Activated CD4-positive, CD25-positive, alpha-beta regulatory T cell treated with anti-CD3 and anti-CD28 coated beads, Interleukin-2, amount 50 U/mL, for 16 hours (primary cell): Measurements from ENCODE around the gene NHLRC2.

Source experiments
- DNase-seq: peaks from one replicate; pipeline ENCODE4 v3.0.0-alpha.2; 2020; ENCODE audit warnings: low read depth, low spot score

The NHLRC2 gene

GRCh38 chr10:113911113-113911512 is 56.7 kb downstream of the NHLRC2 start:
- DNase-seq, result no peak

GRCh38 chr10:113911839-113912238 is 57.4 kb downstream of the NHLRC2 start:
- no peak for DNase-seq

DNA sequence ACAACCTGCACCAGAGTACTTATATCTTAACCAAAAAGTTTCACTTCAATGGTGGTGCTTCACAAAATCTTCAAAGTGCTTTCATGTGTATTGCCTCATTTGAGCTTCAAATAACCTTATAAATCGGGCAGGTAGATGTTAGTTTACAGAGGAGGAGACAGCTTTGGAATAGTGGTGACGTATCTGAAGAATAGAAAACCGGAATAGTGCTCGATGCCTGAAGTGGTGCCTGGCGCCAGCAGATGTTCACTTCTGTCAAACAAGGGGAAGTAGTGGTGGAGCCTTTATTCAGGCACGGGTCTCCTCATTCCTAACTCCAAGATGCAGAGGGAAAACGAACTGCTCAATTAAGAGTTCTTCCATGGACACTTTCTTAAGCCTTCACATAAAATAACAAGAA is 58.1 kb downstream of the NHLRC2 start:
- DNase-seq, result no peak

- no peak for DNase-seq
These were observed 60.5 kb downstream of the NHLRC2 start for GRCh38 chr10:113914956-113915355.

DNA sequence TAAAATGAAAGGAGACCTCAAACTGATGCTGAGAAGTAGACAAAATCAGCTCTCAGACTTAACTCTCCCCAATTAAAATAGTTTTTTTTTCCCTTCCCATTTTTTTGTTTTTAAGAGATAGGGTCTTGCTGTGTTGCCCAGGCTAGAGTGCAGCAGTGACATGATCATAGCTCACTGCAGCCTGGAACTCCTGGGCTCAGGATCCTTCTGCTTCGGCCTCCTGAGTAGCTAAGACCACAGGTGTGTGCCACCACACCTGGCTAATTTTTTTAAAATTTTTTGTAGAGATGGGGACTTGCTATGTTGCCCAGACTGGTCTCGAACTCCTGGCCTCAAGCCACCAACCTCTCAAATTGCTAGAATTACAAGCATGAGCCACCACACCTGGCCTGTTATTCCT is 61.1 kb downstream of the NHLRC2 start:
- no peak for DNase-seq

DNA sequence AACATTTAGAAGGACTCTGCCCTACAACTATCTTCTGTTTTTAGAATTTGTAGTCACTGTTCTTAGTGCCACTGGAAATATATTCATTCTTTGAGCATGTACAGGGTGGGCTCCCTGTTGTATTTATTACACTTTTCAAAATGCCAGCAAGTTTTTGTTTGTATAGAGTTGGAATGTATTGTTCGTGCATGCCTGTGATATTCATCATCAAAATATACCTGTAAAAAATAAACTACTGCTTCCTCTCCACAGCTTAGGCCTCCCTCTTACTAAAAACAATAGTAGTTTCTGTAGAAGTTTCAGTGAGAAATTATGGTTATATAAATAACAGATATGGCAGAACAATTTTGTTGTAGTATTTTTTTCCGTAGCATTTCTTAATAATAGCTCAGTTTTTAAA is 61.6 kb downstream of the NHLRC2 start:
- DNase-seq, result no peak

- DNase-seq, result no peak
These were observed 63.2 kb downstream of the NHLRC2 start for GRCh38 chr10:113917636-113918035.

- no peak for DNase-seq
These were observed 65.7 kb downstream of the NHLRC2 start for GRCh38 chr10:113920114-113920513.

GRCh38 chr10:113920875-113921274 is 66.4 kb downstream of the NHLRC2 start:
- no peak for DNase-seq

- DNase-seq, result no peak
These were observed 67.3 kb downstream of the NHLRC2 start for GRCh38 chr10:113921561-113922370.

- DNase-seq, result no peak
These were observed 68.5 kb downstream of the NHLRC2 start for GRCh38 chr10:113922787-113923570.

DNA sequence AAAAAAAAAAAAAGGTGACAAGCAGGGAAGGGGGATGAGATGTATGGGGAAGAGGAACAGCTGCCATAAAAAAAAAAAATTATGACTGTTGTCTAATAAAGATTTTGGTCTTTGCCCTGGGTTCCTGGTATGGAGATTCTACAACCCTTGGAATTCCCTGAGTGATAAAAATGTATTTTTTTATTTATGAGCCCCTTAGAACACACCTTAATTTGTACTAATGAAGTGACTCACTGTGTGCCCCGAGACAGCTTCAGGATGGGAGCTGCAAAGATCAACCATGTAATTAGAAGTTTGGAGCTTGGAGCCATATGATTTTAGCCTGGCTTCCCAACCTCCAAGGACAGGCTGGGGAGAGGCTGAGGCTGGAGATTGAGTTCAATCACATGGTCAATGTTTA is 69.7 kb downstream of the NHLRC2 start:
- no peak for DNase-seq

DNA sequence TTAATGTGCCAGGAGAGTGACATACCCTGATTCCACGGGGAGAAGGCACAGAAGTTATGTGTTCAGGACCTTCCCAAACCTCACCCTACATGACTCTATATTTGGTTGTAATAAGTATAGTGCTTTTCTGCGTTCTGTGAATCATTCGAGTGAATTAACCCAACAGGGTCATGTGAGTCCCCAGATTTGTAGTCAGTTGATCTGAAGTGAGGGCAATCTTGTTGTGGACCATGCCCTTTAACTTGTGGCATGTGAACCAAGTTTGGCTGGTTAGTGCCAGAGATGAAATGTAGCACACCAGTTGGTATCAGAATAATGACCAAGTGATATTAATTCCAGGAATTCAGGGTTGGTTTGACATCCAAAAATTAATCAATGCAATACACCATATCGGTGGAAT is 70.2 kb downstream of the NHLRC2 start:
- DNase-seq, result no peak

DNA sequence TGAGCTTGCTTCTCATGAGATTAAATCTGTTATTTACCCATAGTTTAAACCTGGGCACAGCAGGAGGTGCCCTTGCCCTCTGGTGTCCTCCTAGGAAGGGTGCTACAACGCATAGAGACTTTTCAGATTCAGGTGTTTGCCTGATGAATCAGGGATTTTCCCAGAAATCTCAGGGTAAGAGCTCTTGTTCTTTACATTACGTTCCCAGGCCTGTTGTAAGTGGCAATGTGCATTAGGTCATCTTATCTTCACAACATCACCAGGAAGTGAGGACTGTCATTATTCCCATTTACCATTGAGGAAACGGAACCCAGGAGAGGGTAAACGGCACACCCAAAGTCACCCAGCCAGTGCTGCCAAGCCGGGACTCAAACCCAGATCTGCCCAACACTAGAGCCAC is 73.0 kb downstream of the NHLRC2 start:
- no peak for DNase-seq

- no peak for DNase-seq
These were observed 74.4 kb downstream of the NHLRC2 start for GRCh38 chr10:113928830-113929229.

DNA sequence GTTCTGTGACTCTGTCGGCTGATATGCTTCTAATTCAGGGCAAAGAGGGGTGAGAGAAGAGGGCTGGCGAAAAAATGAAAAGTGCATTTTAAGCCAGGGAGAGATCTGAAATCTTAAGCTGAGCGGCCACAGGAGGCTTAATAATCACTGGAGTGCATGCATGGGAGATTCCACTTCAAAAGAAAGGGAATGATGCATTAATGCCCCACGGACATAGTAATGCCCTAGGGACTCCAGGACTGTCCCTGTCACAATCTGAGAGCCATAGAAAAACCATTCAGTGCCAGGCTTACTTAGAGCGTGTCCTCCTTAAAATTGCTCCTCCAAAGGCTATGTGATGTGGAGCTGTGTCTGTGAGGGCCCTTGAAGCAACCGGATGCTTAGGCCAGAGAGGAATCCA is 75.1 kb downstream of the NHLRC2 start:
- DNase-seq, result no peak

GRCh38 chr10:113930482-113931057 is 76.1 kb downstream of the NHLRC2 start:
- DNase-seq, result no peak

GRCh38 chr10:113932854-113933253 is 78.4 kb downstream of the NHLRC2 start:
- DNase-seq, result no peak

- DNase-seq, result no peak
These were observed 79.6 kb downstream of the NHLRC2 start for GRCh38 chr10:113933894-113934532.

- no peak for DNase-seq
These were observed 82.8 kb downstream of the NHLRC2 start for GRCh38 chr10:113937258-113937657.

GRCh38 chr10:113937756-113938155 is 83.3 kb downstream of the NHLRC2 start:
- DNase-seq, result no peak

DNA sequence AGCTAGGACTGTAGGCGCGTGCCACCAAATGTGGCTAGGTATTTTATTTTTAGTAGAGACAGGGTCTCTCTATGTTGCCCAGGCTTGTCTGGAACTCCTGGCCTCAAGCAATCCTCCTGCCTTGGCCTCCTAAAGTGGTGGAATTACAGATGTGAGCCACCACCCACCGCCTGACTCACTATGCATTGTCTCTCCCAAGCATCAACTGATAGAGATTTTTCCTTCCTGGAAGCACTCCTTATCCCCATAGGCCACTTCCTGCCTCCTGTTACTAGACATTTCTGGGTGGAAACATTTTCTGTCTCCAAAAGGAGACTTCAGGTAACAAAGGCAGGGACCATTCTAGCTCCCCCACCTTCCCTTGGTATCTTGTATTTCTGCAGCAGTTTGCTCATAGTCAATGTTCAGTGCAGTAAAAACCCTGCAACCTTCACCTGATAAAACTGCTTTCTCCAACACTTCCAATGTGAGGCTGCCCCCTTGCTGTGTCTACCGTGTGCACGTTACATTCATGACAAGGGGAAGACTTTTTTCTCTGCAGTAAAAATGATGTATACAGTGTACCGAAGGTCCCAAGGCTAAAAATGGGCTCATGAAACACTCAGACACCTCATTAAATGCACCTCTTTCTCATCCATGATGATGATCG is 84.9 kb downstream of the NHLRC2 start:
- DNase-seq, result no peak
